Left lung (tissue), 10 donors: ENCODE data around the gene MTR. TPM values are rescaled to one million over a fixed set of nuclear protein-coding genes. Genes with fewer than 3 reads are reported as not detected.

Experiments
- ATAC-seq: fragments of 200-7000 bp; cut with Tn5 transposase; one replicate; pipeline ENCODE4 v1.9.1; 2020; ENCODE audit warnings: moderate library complexity
- DNase-seq, 4 donors: peaks; one replicate each; pipeline ENCODE4 v3.0.0-alpha.2; 2013 to 2020
- H3K27ac ChIP-seq, 2 donors: fragments of 200-600 bp; sonication (generic) in 1 of 2; one replicate each; pipeline versions ENCODE4 v1.5.0 to v1.8.0; 2020 to 2021
- H3K27me3 ChIP-seq, 2 donors: fragments of 200-600 bp; sonication (generic) in 1 of 2; one replicate each; pipeline versions ENCODE4 v1.5.0 to v1.8.0; 2020 to 2021
- H3K36me3 ChIP-seq, 2 donors: fragments of 200-600 bp; sonication (generic) in 1 of 2; one replicate each; pipeline versions ENCODE4 v1.5.0 to v1.8.0; 2020 to 2021
- H3K4me1 ChIP-seq, 2 donors: fragments of 200-600 bp; one replicate each; pipeline ENCODE4 v1.8.0; 2021
- H3K4me3 ChIP-seq, 2 donors: fragments of 200-600 bp; sonication (generic) in 1 of 2; one replicate each; pipeline versions ENCODE4 v1.5.0 to v1.8.0; 2020 to 2021; ENCODE audit warnings: mild to moderate bottlenecking in 1 of 2
- H3K9me3 ChIP-seq, 2 donors: fragments of 200-600 bp; sonication (generic) in 1 of 2; one replicate each; pipeline versions ENCODE4 v1.5.0 to v1.8.0; 2020 to 2021
- intact Hi-C, 2 donors: fragments of 100-400 bp; cut with DNase I; formaldehyde crosslinking; loops; one replicate each; pipeline versions ENCODE4 v1.11.2 to v1.14.2; 2022
- polyA plus RNA-seq, 6 donors: library from polyadenylated mRNA; unstranded; fragments of 120-200 nt; gene quantifications; one replicate each; pipeline ENCODE4 v1.2.1, GENCODE V29; 2013; ENCODE audit not compliant: insufficient read length in 6 of 6
- total RNA-seq, 2 donors: library from RNA; stranded (reverse); fragmentation: NEBNext Ultra II Directional; extraction: Animal tissue kit (Norgen Biotek cat#: 25700); gene quantifications; one replicate each; pipeline ENCODE4 v1.2.1, GENCODE V29; 2021
- TF ChIP-seq, protein P1 (sequence below), 2 donors: fragments of 200-600 bp; sonication (generic) in 1 of 2; IDR thresholded peaks; one replicate each; pipeline versions ENCODE4 v1.5.0 to v1.8.0; 2021; ENCODE audit warnings: antibody characterized with exemption in 2 of 2
- donor health status: DM: no; HTN: yes; CAD: no.
- donor health status: DM: no; HTN: no; CAD: no.

MTR gene
- total and polyA plus RNA-seq, 8 donors = 35.9 to 52.2 (median 42.3) TPM

DNA sequence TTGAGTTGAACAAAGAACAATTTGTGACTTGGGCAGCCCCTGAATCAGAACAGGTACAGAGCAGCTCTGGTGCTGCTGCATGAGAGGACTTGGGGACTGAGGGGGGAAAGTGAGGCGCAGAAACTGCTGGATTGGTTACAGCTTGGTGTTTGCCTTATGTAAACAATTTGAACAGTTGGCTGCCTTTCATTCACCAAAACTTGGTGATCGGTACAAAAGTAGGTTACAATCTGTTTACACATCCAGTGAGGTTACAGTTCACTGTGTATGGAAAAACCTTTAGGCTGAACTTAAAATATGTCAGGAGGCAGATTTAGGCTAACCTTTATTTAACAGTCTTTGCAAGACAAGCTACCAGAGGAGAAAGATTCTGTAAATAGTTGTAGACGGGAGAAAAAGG lies 28.6 kb upstream of the MTR start:
- DNase-seq (no peak), ATAC-seq (no peak)
- Histone ChIP-seq H3K9me3 (no peaks in the 10 kb centered on the region), H3K27me3 (peaks cover 0 to 17% of the 10 kb centered on the region in 2 donors), H3K4me1 (no peaks in the 10 kb centered on the region), H3K4me3 (no peak overlapping the region), H3K36me3 (no peaks in the 10 kb centered on the region), H3K27ac (no peak overlapping the region)
- TF ChIP-seq, protein P1, sequence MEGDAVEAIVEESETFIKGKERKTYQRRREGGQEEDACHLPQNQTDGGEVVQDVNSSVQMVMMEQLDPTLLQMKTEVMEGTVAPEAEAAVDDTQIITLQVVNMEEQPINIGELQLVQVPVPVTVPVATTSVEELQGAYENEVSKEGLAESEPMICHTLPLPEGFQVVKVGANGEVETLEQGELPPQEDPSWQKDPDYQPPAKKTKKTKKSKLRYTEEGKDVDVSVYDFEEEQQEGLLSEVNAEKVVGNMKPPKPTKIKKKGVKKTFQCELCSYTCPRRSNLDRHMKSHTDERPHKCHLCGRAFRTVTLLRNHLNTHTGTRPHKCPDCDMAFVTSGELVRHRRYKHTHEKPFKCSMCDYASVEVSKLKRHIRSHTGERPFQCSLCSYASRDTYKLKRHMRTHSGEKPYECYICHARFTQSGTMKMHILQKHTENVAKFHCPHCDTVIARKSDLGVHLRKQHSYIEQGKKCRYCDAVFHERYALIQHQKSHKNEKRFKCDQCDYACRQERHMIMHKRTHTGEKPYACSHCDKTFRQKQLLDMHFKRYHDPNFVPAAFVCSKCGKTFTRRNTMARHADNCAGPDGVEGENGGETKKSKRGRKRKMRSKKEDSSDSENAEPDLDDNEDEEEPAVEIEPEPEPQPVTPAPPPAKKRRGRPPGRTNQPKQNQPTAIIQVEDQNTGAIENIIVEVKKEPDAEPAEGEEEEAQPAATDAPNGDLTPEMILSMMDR (IDR thresholded peaks at IDR 0.05) = no peak
- intact Hi-C loops = loop anchor here in 1 of 2 donors (10.0 kb wide), 1 partner anchor 88 kb away; no protein-coding TSS in a partner anchor

- Histone ChIP-seq H3K4me3 (no peak overlapping the region), H3K36me3 (no peaks in the 10 kb centered on the region), H3K27me3 (peaks cover 0 to 17% of the 10 kb centered on the region in 2 donors), H3K4me1 (no peaks in the 10 kb centered on the region), H3K27ac (no peak overlapping the region), H3K9me3 (no peaks in the 10 kb centered on the region)
- TF ChIP-seq, protein P1 (IDR thresholded peaks at IDR 0.05) = no peak
- intact Hi-C loops = loop anchor here in 1 of 2 donors (10.0 kb wide), 1 partner anchor 88 kb away; no protein-coding TSS in a partner anchor
- ATAC-seq (no peak), DNase-seq (no peak)
Measured at GRCh38 chr1:236767276-236767675, 27.8 kb upstream of the MTR start.

- no peak for ATAC-seq
- intact Hi-C loops = loop anchor here in 1 of 2 donors (10.0 kb wide), 1 partner anchor 86 kb away; no protein-coding TSS in a partner anchor
Measured at GRCh38 chr1:236768601-236769000, 26.5 kb upstream of the MTR start.

GRCh38 chr1:236773919-236774318 lies 21.2 kb upstream of the MTR start:
- Histone ChIP-seq H3K4me3 (no peak overlapping the region), H3K36me3 (no peaks in the 10 kb centered on the region), H3K27me3 (peaks cover 0 to 21% of the 10 kb centered on the region in 2 donors), H3K9me3 (peaks cover 0 to 5% of the 10 kb centered on the region in 2 donors), H3K4me1 (no peaks in the 10 kb centered on the region), H3K27ac (no peak overlapping the region)
- no peak for DNase-seq
- TF ChIP-seq, protein P1 (IDR thresholded peaks at IDR 0.05) = no peak
- no peak for ATAC-seq
- intact Hi-C loops = no loop called here

More at GRCh38 chr1:236768601-236769000, 26.5 kb upstream of the MTR start:
- Histone ChIP-seq H3K4me1 (no peaks in the 10 kb centered on the region), H3K27me3 (peaks cover 0 to 17% of the 10 kb centered on the region in 2 donors), H3K36me3 (no peaks in the 10 kb centered on the region), H3K9me3 (no peaks in the 10 kb centered on the region), H3K4me3 (no peak overlapping the region), H3K27ac (no peak overlapping the region)
- no peak for DNase-seq
- TF ChIP-seq, protein P1 (IDR thresholded peaks at IDR 0.05) = no peak

- Histone ChIP-seq H3K27me3 (peaks cover 0 to 14% of the 10 kb centered on the region in 2 donors), H3K4me1 (no peaks in the 10 kb centered on the region), H3K4me3 (no peak overlapping the region), H3K27ac (no peak overlapping the region), H3K9me3 (peaks cover 0 to 14% of the 10 kb centered on the region in 2 donors), H3K36me3 (no peaks in the 10 kb centered on the region)
- peak; percentile 67 for ATAC-seq
- TF ChIP-seq, protein P1 (IDR thresholded peaks at IDR 0.05) = no peak
- DNase-seq = peak in 1 of 4 donors; percentile 28
- intact Hi-C loops = no loop called here
Measured at GRCh38 chr1:236774926-236775325, 20.2 kb upstream of the MTR start.
